Retinal pigment epithelial cell (primary cell): ENCODE measurements around the gene PRICKLE3.
A peak's percentile ranks its signal among the peaks of the same experiment; 100 is the strongest.

Source experiments
- DNase-seq: peaks from one replicate; pipeline ENCODE4 v3.0.0-alpha.2; 2010; ENCODE audit warnings: low read depth
- H3K4me3 ChIP-seq: 2 replicates; pipeline ENCODE4 v1.5.1; 2011; ENCODE audit warnings: mild to moderate bottlenecking, low read length, control low read depth, moderate library complexity
- CTCF ChIP-seq: conservative IDR thresholded peaks from 2 replicates; pipeline ENCODE4 v1.5.1; 2011; ENCODE audit warnings: low read depth, low read length, control low read depth, inconsistent platforms

Gene PRICKLE3

GRCh38 chrX:49191574-49192011 lies 5.4 kb upstream of the PRICKLE3 start:
- no peak for DNase-seq
- TF ChIP-seq CTCF: no peak
- peak overlapping the region; percentile 69 for H3K4me3 ChIP-seq

- TF ChIP-seq CTCF: no peak
- DNase-seq: peak; percentile 98
- H3K4me3 ChIP-seq: peak overlapping the region; percentile 69
Measured at GRCh38 chrX:49190821-49191573, 4.8 kb upstream of the PRICKLE3 start.

DNA sequence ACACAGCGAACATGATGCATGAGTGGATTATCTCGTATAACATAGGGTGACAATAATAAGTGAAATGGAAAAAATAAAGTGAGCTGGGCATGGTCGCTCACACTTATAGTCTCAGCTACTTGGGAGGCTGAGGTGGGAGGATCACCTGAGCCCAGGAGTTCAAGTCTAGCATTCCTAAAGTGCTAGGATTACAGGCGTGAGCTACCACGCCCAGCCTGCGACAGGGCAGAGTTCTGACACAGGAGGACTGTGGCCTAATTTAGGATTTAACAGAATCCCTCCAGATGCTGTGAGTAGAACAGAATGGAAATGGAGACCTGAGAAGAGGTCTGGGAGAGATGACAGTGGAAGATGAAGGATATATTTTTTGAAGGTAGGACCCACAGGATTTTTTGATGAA lies 3.4 kb upstream of the PRICKLE3 start:
- H3K4me3 ChIP-seq: no peak overlapping the region
- DNase-seq: no peak

DNA sequence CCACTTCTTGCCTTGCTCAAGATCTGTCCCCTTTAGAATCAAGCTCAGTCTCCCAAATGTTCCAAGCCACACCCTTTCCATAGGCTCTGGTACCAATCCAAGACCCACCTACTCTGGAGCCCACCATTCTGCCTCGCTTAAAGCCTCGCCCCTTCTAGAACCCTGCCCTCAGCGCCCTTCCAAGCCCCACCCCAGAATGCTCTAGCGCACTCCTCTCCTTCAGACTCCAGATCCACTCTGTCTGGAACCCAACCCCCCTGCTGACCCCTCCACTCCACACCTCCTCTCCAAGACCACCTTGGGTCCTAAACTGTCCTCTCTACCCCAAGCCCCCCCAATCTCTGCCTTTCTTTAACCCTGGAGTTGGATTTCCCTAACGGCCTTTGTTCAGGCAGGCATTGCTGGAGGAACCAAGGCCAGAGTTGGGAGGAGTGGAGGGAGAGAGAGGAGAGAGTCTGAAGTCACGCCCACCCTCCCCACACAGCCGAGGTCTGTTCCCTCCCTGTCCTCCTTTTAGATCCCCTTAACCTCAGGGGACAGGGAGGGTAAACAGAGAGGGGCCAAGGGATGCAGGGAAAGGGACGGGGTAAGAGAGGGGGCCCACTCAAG lies 2.4 kb upstream of the PRICKLE3 start:
- H3K4me3 ChIP-seq: no peak overlapping the region
- TF ChIP-seq CTCF: no peak
- DNase-seq: no peak

More for the DNA sequence above, 3.4 kb upstream of the PRICKLE3 start:
- TF ChIP-seq CTCF: no peak

GRCh38 chrX:49187526-49187925 lies 1.4 kb upstream of the PRICKLE3 start:
- no peak for DNase-seq
- no peak for TF ChIP-seq CTCF
- H3K4me3 ChIP-seq: no peak overlapping the region

GRCh38 chrX:49187028-49187394 lies 838 bp upstream of the PRICKLE3 start:
- TF ChIP-seq CTCF: no peak
- no peak for DNase-seq
- no peak overlapping the region for H3K4me3 ChIP-seq
